ENCODE results near the gene SNX33.
"Not testable (repeated sequence)": the region's sequence is repeated elsewhere in the genome, so short reads cannot be mapped to it uniquely, and the experiment has no call there.

SNX33 gene

GRCh38 chr15:75683646-75684312 lies 36.1 kb downstream of the SNX33 start:
- DNase-seq (ENCODE audit: low read depth) = peak; percentile 38

GRCh38 chr15:75684648-75685047 lies 36.9 kb downstream of the SNX33 start:
- DNase-seq (ENCODE audit: low read depth) = no peak

GRCh38 chr15:75685195-75685594 lies 37.5 kb downstream of the SNX33 start:
- no peak for DNase-seq (ENCODE audit: low read depth)

- peak; percentile 45 for DNase-seq (ENCODE audit: low read depth)
Observed at GRCh38 chr15:75686212-75686642, 38.5 kb downstream of the SNX33 start.

- no peak for DNase-seq (ENCODE audit: low read depth)
Observed at GRCh38 chr15:75687486-75688277, 40.0 kb downstream of the SNX33 start.

- DNase-seq (ENCODE audit: low read depth) = no peak
Observed at GRCh38 chr15:75688278-75688557, 40.5 kb downstream of the SNX33 start.

GRCh38 chr15:75688831-75689230 lies 41.1 kb downstream of the SNX33 start:
- no peak for DNase-seq (ENCODE audit: low read depth)

GRCh38 chr15:75689429-75689828 lies 41.7 kb downstream of the SNX33 start:
- DNase-seq (ENCODE audit: low read depth) = not testable (repeated sequence)

GRCh38 chr15:75692311-75692710 lies 44.6 kb downstream of the SNX33 start:
- not testable (repeated sequence) for DNase-seq (ENCODE audit: low read depth)

GRCh38 chr15:75693028-75693427 lies 45.3 kb downstream of the SNX33 start:
- DNase-seq (ENCODE audit: low read depth) = not testable (repeated sequence)

- no peak for DNase-seq (ENCODE audit: low read depth)
Observed at GRCh38 chr15:75693501-75694240, 46.0 kb downstream of the SNX33 start.

GRCh38 chr15:75694241-75695182 lies 46.8 kb downstream of the SNX33 start:
- no peak for DNase-seq (ENCODE audit: low read depth)

GRCh38 chr15:75695220-75695619 lies 47.5 kb downstream of the SNX33 start:
- DNase-seq (ENCODE audit: low read depth) = no peak

GRCh38 chr15:75695634-75696310 lies 48.1 kb downstream of the SNX33 start:
- DNase-seq (ENCODE audit: low read depth) = no peak

- DNase-seq (ENCODE audit: low read depth) = no peak
Observed at GRCh38 chr15:75696311-75696720, 48.6 kb downstream of the SNX33 start.

- no peak for DNase-seq (ENCODE audit: low read depth)
Observed at GRCh38 chr15:75696854-75697259, 49.1 kb downstream of the SNX33 start.

- DNase-seq (ENCODE audit: low read depth) = no peak
Observed at GRCh38 chr15:75697523-75697922, 49.8 kb downstream of the SNX33 start.

GRCh38 chr15:75697974-75698747 lies 50.4 kb downstream of the SNX33 start:
- not testable (repeated sequence) for DNase-seq (ENCODE audit: low read depth)

GRCh38 chr15:75699517-75699916 lies 51.8 kb downstream of the SNX33 start:
- not testable (repeated sequence) for DNase-seq (ENCODE audit: low read depth)

All from stimulated activated CD8-positive, alpha-beta memory T cell treated with anti-CD3 and anti-CD28 coated beads, Interleukin-15, amount 100 ng/mL, for 1 hour (primary cell).